Lung (tissue), 12 donors: ENCODE measurements around the gene DNAJC11. TPM values are rescaled to one million over a fixed set of nuclear protein-coding genes. Genes with fewer than 3 reads are reported as not detected.

Source experiments
- ATAC-seq: fragments of 200-7000 bp; cut with Tn5 transposase; one replicate; pipeline ENCODE4 v1.9.1; 2020; ENCODE audit warnings: moderate number of reproducible peaks; ENCODE audit not compliant: insufficient read depth, low FRiP score
- DNase-seq, 3 donors: peaks; one replicate each; pipeline ENCODE4 v3.0.0-alpha.2; 2013 to 2017
- H3K27ac ChIP-seq, 2 donors: one replicate each; pipeline ENCODE4 v1.5.1; 2013; ENCODE audit warnings: mild to moderate bottlenecking in 2 of 2, moderate library complexity in 2 of 2, control low read depth in 1 of 2, inconsistent platforms in 1 of 2, low read depth in 1 of 2, low read length in 1 of 2
- H3K27me3 ChIP-seq, 3 donors: one replicate each; pipeline ENCODE4 v1.5.1; 2013; ENCODE audit warnings: low read length in 2 of 3; ENCODE audit not compliant: control insufficient read depth in 3 of 3, insufficient read depth in 3 of 3
- H3K36me3 ChIP-seq, 4 donors: one replicate each; pipeline ENCODE4 v1.5.1; 2013; ENCODE audit warnings: low read length in 4 of 4, mild to moderate bottlenecking in 1 of 4, moderate library complexity in 1 of 4; ENCODE audit not compliant: control insufficient read depth in 4 of 4, insufficient read depth in 4 of 4
- H3K4me1 ChIP-seq, 5 donors: one replicate each; pipeline ENCODE4 v1.5.1; 2013; ENCODE audit warnings: low read length in 5 of 5, mild to moderate bottlenecking in 2 of 5, moderate library complexity in 1 of 5; ENCODE audit not compliant: control insufficient read depth in 5 of 5, insufficient read depth in 5 of 5
- H3K4me3 ChIP-seq: one replicate; pipeline ENCODE4 v1.5.1; 2013; ENCODE audit warnings: mild to moderate bottlenecking, control low read depth, moderate library complexity
- H3K9ac ChIP-seq, 2 donors: one replicate each; pipeline ENCODE4 v1.5.1; 2013; ENCODE audit warnings: low read length in 2 of 2, control low read depth in 1 of 2; ENCODE audit not compliant: insufficient read depth in 1 of 2
- H3K9me3 ChIP-seq, 4 donors: one replicate each; pipeline ENCODE4 v1.5.1; 2013; ENCODE audit warnings: low read length in 3 of 4, mild to moderate bottlenecking in 1 of 4, moderate library complexity in 1 of 4; ENCODE audit not compliant: control insufficient read depth in 4 of 4, insufficient read depth in 3 of 4
- WGBS, 2 donors: extraction: QIAGEN DNeasy Blood & Tissue Kit; methylation state at CpG; one replicate each; pipeline ENCODE4 v1.1.7; 2013; 5-methylcytosine and 5-hydroxymethylcytosine counted together
- polyA plus RNA-seq, 2 donors: library from polyadenylated mRNA; stranded (reverse); fragments of 200-250 nt; gene quantifications; one replicate each; pipeline ENCODE4 v1.2.1, GENCODE V29; 2013
- total RNA-seq, 2 donors: library from RNA; depleted of rRNA in 1 of 2; stranded (reverse); fragments of >200 nt in 1 of 2; gene quantifications; one replicate each; pipeline ENCODE4 v1.2.1, GENCODE V29; 2014 to 2021
- TF ChIP-seq, protein P1 (sequence below): IDR thresholded peaks from 2 replicates; pipeline ENCODE4 v1.5.1; 2012; ENCODE audit warnings: mild to moderate bottlenecking; ENCODE audit errors: control extremely low read depth, extremely low read depth
- donor health status: control.
- donor health status: control.
- donor health status: Bipolar disorder and iron deficiency.
- donor health status: healthy.
- donor health status: DM: yes; HTN: yes; CAD: no.

Gene DNAJC11
- total and polyA plus RNA-seq, 4 donors = 18.6 to 43.0 (median 30.4) TPM

- DNase-seq = no peak
- H3K9ac ChIP-seq = no peak overlapping the region
- H3K27me3 ChIP-seq = no peaks in the 10 kb centered on the region
- H3K36me3 ChIP-seq = peaks cover 6 to 54% (median 31%) of the 10 kb centered on the region in 4 donors
- no peak overlapping the region for H3K4me3 ChIP-seq
- peaks cover 0 to 3% (median 0%) of the 10 kb centered on the region in 5 donors for H3K4me1 ChIP-seq
- TF ChIP-seq, protein P1, sequence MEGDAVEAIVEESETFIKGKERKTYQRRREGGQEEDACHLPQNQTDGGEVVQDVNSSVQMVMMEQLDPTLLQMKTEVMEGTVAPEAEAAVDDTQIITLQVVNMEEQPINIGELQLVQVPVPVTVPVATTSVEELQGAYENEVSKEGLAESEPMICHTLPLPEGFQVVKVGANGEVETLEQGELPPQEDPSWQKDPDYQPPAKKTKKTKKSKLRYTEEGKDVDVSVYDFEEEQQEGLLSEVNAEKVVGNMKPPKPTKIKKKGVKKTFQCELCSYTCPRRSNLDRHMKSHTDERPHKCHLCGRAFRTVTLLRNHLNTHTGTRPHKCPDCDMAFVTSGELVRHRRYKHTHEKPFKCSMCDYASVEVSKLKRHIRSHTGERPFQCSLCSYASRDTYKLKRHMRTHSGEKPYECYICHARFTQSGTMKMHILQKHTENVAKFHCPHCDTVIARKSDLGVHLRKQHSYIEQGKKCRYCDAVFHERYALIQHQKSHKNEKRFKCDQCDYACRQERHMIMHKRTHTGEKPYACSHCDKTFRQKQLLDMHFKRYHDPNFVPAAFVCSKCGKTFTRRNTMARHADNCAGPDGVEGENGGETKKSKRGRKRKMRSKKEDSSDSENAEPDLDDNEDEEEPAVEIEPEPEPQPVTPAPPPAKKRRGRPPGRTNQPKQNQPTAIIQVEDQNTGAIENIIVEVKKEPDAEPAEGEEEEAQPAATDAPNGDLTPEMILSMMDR = no peak
- no peak for ATAC-seq
- H3K27ac ChIP-seq = no peak overlapping the region
- H3K9me3 ChIP-seq = no peaks in the 10 kb centered on the region
- 96 to 98% methylated on average over 8 of the region's 8 CpGs for WGBS, 2 donors
Observed at GRCh38 chr1:6631058-6631457, 70.6 kb downstream of the DNAJC11 start.

DNA sequence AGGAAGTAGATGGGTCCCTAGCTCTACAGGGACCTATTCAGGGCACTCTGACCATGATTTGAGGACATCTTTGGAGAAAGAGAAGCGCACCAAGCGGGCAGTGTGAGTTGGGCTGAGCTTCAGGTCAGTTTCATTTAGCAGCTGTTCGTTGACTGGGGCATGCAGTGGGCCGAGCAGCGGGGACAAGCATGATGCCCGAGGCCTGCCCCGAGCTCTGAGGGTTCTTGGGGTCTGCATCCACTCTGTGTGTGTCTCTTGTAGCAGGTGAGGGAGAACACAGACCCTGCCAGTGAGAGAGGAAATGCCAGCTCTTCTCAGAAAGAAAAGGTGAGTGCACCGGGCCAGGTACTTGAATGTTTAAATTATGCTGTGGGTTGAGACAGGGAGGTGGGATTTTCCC lies 71.6 kb downstream of the DNAJC11 start:
- WGBS, 2 donors = 95 to 96% methylated on average over 8 of the region's 8 CpGs
- Histone ChIP-seq H3K9ac (no peak overlapping the region), H3K36me3 (peaks cover 6 to 46% (median 29%) of the 10 kb centered on the region in 4 donors), H3K27ac (no peak overlapping the region), H3K4me1 (peaks cover 0 to 8% (median 0%) of the 10 kb centered on the region in 5 donors), H3K27me3 (no peaks in the 10 kb centered on the region), H3K4me3 (no peak overlapping the region), H3K9me3 (no peaks in the 10 kb centered on the region)
- no peak for DNase-seq
- TF ChIP-seq, protein P1 = no peak
- ATAC-seq = no peak

- DNase-seq = no peak
Observed at GRCh38 chr1:6628971-6629479, 72.6 kb downstream of the DNAJC11 start.

More at GRCh38 chr1:6628971-6629479, 72.6 kb downstream of the DNAJC11 start:
- Histone ChIP-seq H3K9ac (no peak overlapping the region), H3K9me3 (no peaks in the 10 kb centered on the region), H3K4me1 (peaks cover 0 to 8% (median 0%) of the 10 kb centered on the region in 5 donors), H3K36me3 (peaks cover 6 to 38% (median 26%) of the 10 kb centered on the region in 4 donors), H3K27ac (no peak overlapping the region), H3K27me3 (no peaks in the 10 kb centered on the region), H3K4me3 (no peak overlapping the region)
- no peak for ATAC-seq
- 89 to 96% methylated on average over 12 of the region's 12 CpGs for WGBS, 2 donors
- TF ChIP-seq, protein P1 = no peak
